Measurements from ENCODE around the gene CLASP1.

DNA sequence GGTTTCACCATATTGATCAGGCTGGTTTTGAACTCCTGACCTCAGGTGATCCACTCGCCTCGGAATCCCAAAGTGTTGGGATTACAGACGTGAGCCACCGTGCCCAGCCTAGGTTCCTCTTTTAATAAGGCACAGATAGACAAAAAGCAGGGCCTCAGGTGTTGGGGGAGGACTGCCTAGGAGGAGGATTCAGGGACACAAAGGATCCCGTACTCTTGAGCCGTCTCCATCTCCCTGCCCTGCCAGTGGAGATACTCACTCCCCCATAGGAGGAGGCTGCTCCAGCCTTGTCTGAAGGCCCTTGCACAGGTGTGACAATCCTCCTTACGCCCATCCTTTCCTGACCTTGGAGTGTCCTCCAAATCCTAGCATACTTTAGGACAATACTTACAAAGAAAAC, 332.3 kb downstream of the CLASP1 start:
- TF ChIP-seq, protein P1, sequence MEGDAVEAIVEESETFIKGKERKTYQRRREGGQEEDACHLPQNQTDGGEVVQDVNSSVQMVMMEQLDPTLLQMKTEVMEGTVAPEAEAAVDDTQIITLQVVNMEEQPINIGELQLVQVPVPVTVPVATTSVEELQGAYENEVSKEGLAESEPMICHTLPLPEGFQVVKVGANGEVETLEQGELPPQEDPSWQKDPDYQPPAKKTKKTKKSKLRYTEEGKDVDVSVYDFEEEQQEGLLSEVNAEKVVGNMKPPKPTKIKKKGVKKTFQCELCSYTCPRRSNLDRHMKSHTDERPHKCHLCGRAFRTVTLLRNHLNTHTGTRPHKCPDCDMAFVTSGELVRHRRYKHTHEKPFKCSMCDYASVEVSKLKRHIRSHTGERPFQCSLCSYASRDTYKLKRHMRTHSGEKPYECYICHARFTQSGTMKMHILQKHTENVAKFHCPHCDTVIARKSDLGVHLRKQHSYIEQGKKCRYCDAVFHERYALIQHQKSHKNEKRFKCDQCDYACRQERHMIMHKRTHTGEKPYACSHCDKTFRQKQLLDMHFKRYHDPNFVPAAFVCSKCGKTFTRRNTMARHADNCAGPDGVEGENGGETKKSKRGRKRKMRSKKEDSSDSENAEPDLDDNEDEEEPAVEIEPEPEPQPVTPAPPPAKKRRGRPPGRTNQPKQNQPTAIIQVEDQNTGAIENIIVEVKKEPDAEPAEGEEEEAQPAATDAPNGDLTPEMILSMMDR (conservative IDR thresholded peaks at IDR 0.05; ENCODE audit: low read length): no peak
- no peak for TF ChIP-seq EZH2phosphoT487 (IDR thresholded peaks at IDR 0.05; ENCODE audit: borderline replicate concordance, low read depth, low read length)
